ENCODE measurements around the gene LYSMD2. TPM values are rescaled to one million over a fixed set of nuclear protein-coding genes. Genes with fewer than 3 reads are reported as not detected.

Gene LYSMD2
- total RNA-seq, 3 donors from 2014 or later (not counting 1 experiment from before 2014, with no cell fraction given) = 8.1 to 13.6 (median 8.6) TPM

DNA sequence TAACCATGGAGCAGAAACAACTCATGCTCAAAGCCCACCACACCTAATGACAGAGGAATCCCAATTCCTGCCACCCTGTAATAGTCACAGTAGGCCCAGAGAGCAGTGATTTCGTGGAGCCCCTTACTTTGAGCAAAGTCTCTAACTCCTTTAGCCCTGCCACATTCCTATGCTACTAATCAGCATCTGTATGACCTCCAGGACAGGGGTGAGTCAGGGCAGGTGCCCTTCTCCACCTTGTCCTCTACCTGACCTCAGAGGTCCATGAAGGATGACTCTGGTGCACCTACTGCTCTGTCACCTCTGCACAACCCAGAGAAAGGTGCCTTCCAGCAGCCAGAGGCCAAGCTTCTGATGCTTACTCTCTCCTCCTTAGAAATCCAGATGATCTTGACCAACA lies 62.2 kb downstream of the LYSMD2 start:
- WGBS (ENCODE audit: insufficient coverage) = 42% methylated on average over 1 of the region's 1 CpG
- H3K4me3 ChIP-seq (ENCODE audit: low read length) = no peak overlapping the region
- no peak for ATAC-seq
- H3K27me3 Mint-ChIP-seq (ENCODE audit: low read depth in 2 of 2) = peaks cover 15 to 46% of the 10 kb centered on the region in 2 donors
- DNase-seq = no peak
- TF ChIP-seq, protein P1, sequence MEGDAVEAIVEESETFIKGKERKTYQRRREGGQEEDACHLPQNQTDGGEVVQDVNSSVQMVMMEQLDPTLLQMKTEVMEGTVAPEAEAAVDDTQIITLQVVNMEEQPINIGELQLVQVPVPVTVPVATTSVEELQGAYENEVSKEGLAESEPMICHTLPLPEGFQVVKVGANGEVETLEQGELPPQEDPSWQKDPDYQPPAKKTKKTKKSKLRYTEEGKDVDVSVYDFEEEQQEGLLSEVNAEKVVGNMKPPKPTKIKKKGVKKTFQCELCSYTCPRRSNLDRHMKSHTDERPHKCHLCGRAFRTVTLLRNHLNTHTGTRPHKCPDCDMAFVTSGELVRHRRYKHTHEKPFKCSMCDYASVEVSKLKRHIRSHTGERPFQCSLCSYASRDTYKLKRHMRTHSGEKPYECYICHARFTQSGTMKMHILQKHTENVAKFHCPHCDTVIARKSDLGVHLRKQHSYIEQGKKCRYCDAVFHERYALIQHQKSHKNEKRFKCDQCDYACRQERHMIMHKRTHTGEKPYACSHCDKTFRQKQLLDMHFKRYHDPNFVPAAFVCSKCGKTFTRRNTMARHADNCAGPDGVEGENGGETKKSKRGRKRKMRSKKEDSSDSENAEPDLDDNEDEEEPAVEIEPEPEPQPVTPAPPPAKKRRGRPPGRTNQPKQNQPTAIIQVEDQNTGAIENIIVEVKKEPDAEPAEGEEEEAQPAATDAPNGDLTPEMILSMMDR (IDR thresholded peaks at IDR 0.05) = no peak
- no peaks in the 10 kb centered on the region for H3K9me3 Mint-ChIP-seq
- H3K27ac Mint-ChIP-seq = no peak overlapping the region
- no peaks in the 10 kb centered on the region for H3K36me3 ChIP-seq (ENCODE audit: control insufficient read depth, insufficient read depth, low read length)
- H3K4me1 ChIP-seq (ENCODE audit: control insufficient read depth, insufficient read depth, low read length) = no peaks in the 10 kb centered on the region
- no peak overlapping the region for H3K27ac ChIP-seq (ENCODE audit: low read length)
- H3K9me3 ChIP-seq (ENCODE audit: control insufficient read depth, insufficient read depth, low read length) = no peaks in the 10 kb centered on the region
- H3K36me3 Mint-ChIP-seq = no peaks in the 10 kb centered on the region
- no peak overlapping the region for H3K4me3 Mint-ChIP-seq
- intact Hi-C loops (cut with micrococcal nuclease) = no loop called here
- peaks cover 6% of the 10 kb centered on the region for H3K27me3 ChIP-seq (ENCODE audit: control insufficient read depth, insufficient read depth, low read length)
- H3K4me1 Mint-ChIP-seq = no peaks in the 10 kb centered on the region

Other genes with a start within 250 kb of the LYSMD2 start
- 10 to 100 TPM in 2 of 3 donors, 1 to 10 TPM in 1; 6.4 to 12.4 (median 11.3) TPM for gene DMXL2, start 114.9 kb downstream of the LYSMD2 start, total RNA-seq
- gene SCG3, start 56.2 kb downstream of the LYSMD2 start, total RNA-seq = not detected
- gene TMOD2, start 13.9 kb upstream of the LYSMD2 start, total RNA-seq = 1 to 10 TPM; 1.6 to 4.7 (median 1.6) TPM
- 10 to 100 TPM; 56.5 to 72.3 (median 69.4) TPM for gene TMOD3, start 92.0 kb upstream of the LYSMD2 start, total RNA-seq
- 10 to 100 TPM; 13.2 to 19.5 (median 16.0) TPM for gene LEO1, start 234.1 kb upstream of the LYSMD2 start, total RNA-seq